Measurements from ENCODE around the gene ATF7. TPM values are rescaled to one million over a fixed set of nuclear protein-coding genes. Genes with fewer than 3 reads are reported as not detected.

Gene ATF7
- total and polyA plus RNA-seq, 9 of the 15 experiments (the other 6 are each of a cell fraction or from before 2014, with no cell fraction given) = 10.6 to 30.4 (median 20.7) TPM

DNA sequence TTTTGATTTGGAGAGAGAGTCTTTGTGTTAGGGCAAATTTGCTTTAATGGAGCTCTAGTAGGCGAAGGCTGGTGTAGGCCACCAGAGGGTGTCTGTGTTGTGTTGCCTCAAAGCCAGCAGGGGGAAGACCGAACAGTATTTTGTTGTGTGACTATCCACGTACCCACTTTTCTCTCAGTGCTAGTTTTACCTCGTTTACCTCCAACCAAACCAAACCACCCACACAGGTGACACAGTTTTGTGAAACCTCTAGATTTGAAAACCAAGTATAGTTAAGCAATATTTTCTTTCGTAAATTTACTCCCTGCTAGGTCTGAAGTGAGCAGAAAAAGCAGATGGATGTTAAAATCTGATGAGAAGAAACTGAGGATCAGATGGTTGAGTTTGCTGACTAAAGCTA is 82.6 kb downstream of the ATF7 start (continued):
- TF ChIP-seq, protein P1, sequence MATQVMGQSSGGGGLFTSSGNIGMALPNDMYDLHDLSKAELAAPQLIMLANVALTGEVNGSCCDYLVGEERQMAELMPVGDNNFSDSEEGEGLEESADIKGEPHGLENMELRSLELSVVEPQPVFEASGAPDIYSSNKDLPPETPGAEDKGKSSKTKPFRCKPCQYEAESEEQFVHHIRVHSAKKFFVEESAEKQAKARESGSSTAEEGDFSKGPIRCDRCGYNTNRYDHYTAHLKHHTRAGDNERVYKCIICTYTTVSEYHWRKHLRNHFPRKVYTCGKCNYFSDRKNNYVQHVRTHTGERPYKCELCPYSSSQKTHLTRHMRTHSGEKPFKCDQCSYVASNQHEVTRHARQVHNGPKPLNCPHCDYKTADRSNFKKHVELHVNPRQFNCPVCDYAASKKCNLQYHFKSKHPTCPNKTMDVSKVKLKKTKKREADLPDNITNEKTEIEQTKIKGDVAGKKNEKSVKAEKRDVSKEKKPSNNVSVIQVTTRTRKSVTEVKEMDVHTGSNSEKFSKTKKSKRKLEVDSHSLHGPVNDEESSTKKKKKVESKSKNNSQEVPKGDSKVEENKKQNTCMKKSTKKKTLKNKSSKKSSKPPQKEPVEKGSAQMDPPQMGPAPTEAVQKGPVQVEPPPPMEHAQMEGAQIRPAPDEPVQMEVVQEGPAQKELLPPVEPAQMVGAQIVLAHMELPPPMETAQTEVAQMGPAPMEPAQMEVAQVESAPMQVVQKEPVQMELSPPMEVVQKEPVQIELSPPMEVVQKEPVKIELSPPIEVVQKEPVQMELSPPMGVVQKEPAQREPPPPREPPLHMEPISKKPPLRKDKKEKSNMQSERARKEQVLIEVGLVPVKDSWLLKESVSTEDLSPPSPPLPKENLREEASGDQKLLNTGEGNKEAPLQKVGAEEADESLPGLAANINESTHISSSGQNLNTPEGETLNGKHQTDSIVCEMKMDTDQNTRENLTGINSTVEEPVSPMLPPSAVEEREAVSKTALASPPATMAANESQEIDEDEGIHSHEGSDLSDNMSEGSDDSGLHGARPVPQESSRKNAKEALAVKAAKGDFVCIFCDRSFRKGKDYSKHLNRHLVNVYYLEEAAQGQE (IDR thresholded peaks at IDR 0.05; ENCODE audit: borderline replicate concordance) = peak; percentile 67
- TF ChIP-seq, protein P1 (CRISPR knock-in tag; IDR thresholded peaks at IDR 0.05; ENCODE audit: low read depth) = no peak
- TF ChIP-seq ZNF12 (CRISPR knock-in tag; IDR thresholded peaks at IDR 0.05) (no peak), HMG20A (CRISPR knock-in tag; conservative IDR thresholded peaks at IDR 0.05) (no peak), TFAM (CRISPR knock-in tag; conservative IDR thresholded peaks at IDR 0.05) (no peak), MED1 (CRISPR knock-in tag; IDR thresholded peaks at IDR 0.05; ENCODE audit: borderline replicate concordance) (no peak), RAD21 (CRISPR knock-in tag; conservative IDR thresholded peaks at IDR 0.05 in 1 of 2, IDR thresholded peaks at IDR 0.05 in 1 of 2) (peak; percentile 50 to 75), SMC3 (conservative IDR thresholded peaks at IDR 0.05; ENCODE audit: insufficient read depth, low read depth, low read length) (peak; percentile 69; the same call in 1 of the 2 replicates), SRSF3 (IDR thresholded peaks at IDR 0.05; ENCODE audit: insufficient read depth, low read length) (no peak), ADNP (tag; IDR thresholded peaks at IDR 0.05) (no peak), PYGO2 (tag; IDR thresholded peaks at IDR 0.05) (no peak), PATZ1 (CRISPR knock-in tag; IDR thresholded peaks at IDR 0.05; ENCODE audit: borderline replicate concordance) (no peak), ZNF561 (CRISPR knock-in tag; conservative IDR thresholded peaks at IDR 0.05) (no peak), ZEB2 (IDR thresholded peaks at IDR 0.05) (no peak)
- TF ChIP-seq, protein P2, sequence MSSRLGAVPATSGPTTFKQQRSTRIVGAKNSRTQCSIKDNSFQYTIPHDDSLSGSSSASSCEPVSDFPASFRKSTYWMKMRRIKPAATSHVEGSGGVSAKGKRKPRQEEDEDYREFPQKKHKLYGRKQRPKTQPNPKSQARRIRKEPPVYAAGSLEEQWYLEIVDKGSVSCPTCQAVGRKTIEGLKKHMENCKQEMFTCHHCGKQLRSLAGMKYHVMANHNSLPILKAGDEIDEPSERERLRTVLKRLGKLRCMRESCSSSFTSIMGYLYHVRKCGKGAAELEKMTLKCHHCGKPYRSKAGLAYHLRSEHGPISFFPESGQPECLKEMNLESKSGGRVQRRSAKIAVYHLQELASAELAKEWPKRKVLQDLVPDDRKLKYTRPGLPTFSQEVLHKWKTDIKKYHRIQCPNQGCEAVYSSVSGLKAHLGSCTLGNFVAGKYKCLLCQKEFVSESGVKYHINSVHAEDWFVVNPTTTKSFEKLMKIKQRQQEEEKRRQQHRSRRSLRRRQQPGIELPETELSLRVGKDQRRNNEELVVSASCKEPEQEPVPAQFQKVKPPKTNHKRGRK (tag; IDR thresholded peaks at IDR 0.05) = no peak
- TF ChIP-seq, protein P3, sequence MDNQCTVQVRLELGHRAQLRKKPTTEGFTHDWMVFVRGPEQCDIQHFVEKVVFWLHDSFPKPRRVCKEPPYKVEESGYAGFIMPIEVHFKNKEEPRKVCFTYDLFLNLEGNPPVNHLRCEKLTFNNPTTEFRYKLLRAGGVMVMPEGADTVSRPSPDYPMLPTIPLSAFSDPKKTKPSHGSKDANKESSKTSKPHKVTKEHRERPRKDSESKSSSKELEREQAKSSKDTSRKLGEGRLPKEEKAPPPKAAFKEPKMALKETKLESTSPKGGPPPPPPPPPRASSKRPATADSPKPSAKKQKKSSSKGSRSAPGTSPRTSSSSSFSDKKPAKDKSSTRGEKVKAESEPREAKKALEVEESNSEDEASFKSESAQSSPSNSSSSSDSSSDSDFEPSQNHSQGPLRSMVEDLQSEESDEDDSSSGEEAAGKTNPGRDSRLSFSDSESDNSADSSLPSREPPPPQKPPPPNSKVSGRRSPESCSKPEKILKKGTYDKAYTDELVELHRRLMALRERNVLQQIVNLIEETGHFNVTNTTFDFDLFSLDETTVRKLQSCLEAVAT (IDR thresholded peaks at IDR 0.05) = 0 out of 4 replicates have a peak, but pooled peaks of 1 of the 2 experiments have one; percentile 27

Data from K562 (cell line).